GM23338 (cell line): ENCODE results near the gene NHLRC4. TPM values are rescaled to one million over a fixed set of nuclear protein-coding genes. Genes with fewer than 3 reads are reported as not detected.

Experiments
- ATAC-seq: fragments of 200-7000 bp; cut with Tn5 transposase; 3 replicates; pipeline ENCODE4 v1.9.1; 2020
- DNase-seq: peaks from one replicate; pipeline ENCODE4 v3.0.0-alpha.2; 2015; ENCODE audit warnings: low spot score
- H2AFZ ChIP-seq: fragments of 200-600 bp; sonication (generic); 2 replicates; pipeline ENCODE4 v1.8.0; 2016; ENCODE audit warnings: antibody characterized with exemption, mild to moderate bottlenecking, moderate library complexity
- H3F3A ChIP-seq: fragments of 200-600 bp; sonication (generic); replicated peaks from 2 replicates; pipeline ENCODE4 v1.8.0; 2017; ENCODE audit warnings: antibody characterized with exemption, mixed run types, low read depth
- H3K27ac ChIP-seq: fragments of 200-600 bp; sonication (generic); 2 replicates; pipeline ENCODE4 v1.6.1; 2016; ENCODE audit warnings: low read depth
- H3K27me3 ChIP-seq: fragments of 200-600 bp; sonication (generic); 2 replicates; pipeline ENCODE4 v1.8.0; 2016; ENCODE audit warnings: mild to moderate bottlenecking, mixed run types, moderate library complexity; ENCODE audit not compliant: insufficient read depth
- H3K36me3 ChIP-seq: fragments of 200-600 bp; sonication (generic); 2 replicates; pipeline ENCODE4 v1.8.0; 2016; ENCODE audit warnings: mild to moderate bottlenecking; ENCODE audit not compliant: insufficient read depth
- H3K4me1 ChIP-seq: fragments of 200-600 bp; sonication (generic); 2 replicates; pipeline ENCODE4 v1.8.0; 2016; ENCODE audit warnings: mild to moderate bottlenecking, moderate library complexity; ENCODE audit not compliant: insufficient read depth
- H3K4me2 ChIP-seq: fragments of 200-600 bp; sonication (generic); 2 replicates; pipeline ENCODE4 v1.7.1; 2017; ENCODE audit warnings: mixed run types
- H3K4me3 ChIP-seq: fragments of 200-600 bp; sonication (generic); 2 replicates; pipeline ENCODE4 v1.6.1; 2016; ENCODE audit warnings: mixed run types
- H3K79me2 ChIP-seq: fragments of 200-600 bp; sonication (generic); replicated peaks from 2 replicates; pipeline ENCODE4 v1.8.0; 2017; ENCODE audit warnings: mild to moderate bottlenecking; ENCODE audit not compliant: insufficient read depth
- H3K9me2 ChIP-seq: fragments of 200-600 bp; sonication (generic); 2 replicates; pipeline ENCODE4 v1.8.0; 2017; ENCODE audit not compliant: insufficient read depth
- H4K20me1 ChIP-seq: fragments of 200-600 bp; sonication (generic); replicated peaks from 2 replicates; pipeline ENCODE4 v1.8.0; 2017; ENCODE audit warnings: mild to moderate bottlenecking; ENCODE audit not compliant: insufficient read depth
- H3K27ac Mint-ChIP-seq: 2 replicates; pipeline ENCODE4 v1.8.0; 2020; ENCODE audit warnings: inconsistent platforms, mild to moderate bottlenecking, moderate library complexity, mixed read lengths
- H3K27me3 Mint-ChIP-seq: 3 replicates; pipeline ENCODE4 v1.8.0; 2022; ENCODE audit warnings: low read depth, mild to moderate bottlenecking, moderate library complexity, mixed read lengths, inconsistent platforms; ENCODE audit not compliant: insufficient read depth, poor library complexity
- H3K36me3 Mint-ChIP-seq: 3 replicates; pipeline ENCODE4 v1.8.0; 2021; ENCODE audit warnings: low read depth, mild to moderate bottlenecking, inconsistent platforms, moderate library complexity, mixed read lengths
- H3K4me1 Mint-ChIP-seq: 3 replicates; pipeline ENCODE4 v1.8.0; 2020; ENCODE audit warnings: mild to moderate bottlenecking, inconsistent platforms, mixed read lengths
- H3K4me3 Mint-ChIP-seq: 3 replicates; pipeline ENCODE4 v1.8.0; 2021; ENCODE audit warnings: moderate library complexity, mild to moderate bottlenecking, inconsistent platforms, mixed read lengths
- H3K9me3 Mint-ChIP-seq: 3 replicates; pipeline ENCODE4 v1.8.0; 2020; ENCODE audit warnings: moderate library complexity, mild to moderate bottlenecking, inconsistent platforms, mixed read lengths
- CREB1 ChIP-seq: fragments of 250-450 bp; sonication (Bioruptor Pico); IDR thresholded peaks from 2 replicates; pipeline ENCODE4 v1.5.0; 2020; ENCODE audit warnings: low read depth, mild to moderate bottlenecking, moderate library complexity
- CTCF ChIP-seq, 2 experiments: fragments of 200-600 bp in 1 of 2; sonication (generic) in 1 of 2; conservative IDR thresholded peaks; 2 replicates each; pipeline versions ENCODE4 v1.5.1 to v1.6.1; 2016 to 2017; ENCODE audit warnings: antibody characterized with exemption in 2 of 2, low read depth in 2 of 2, mild to moderate bottlenecking in 2 of 2, moderate library complexity in 1 of 2
- JUNB ChIP-seq: IDR thresholded peaks from one replicate; pipeline ENCODE4 v1.6.1; 2016; ENCODE audit warnings: antibody characterized with exemption; ENCODE audit not compliant: unreplicated experiment
- POLR2AphosphoS5 ChIP-seq: IDR thresholded peaks from 2 replicates; pipeline ENCODE4 v1.6.1; 2016; ENCODE audit warnings: antibody characterized with exemption, low read depth
- REST ChIP-seq: IDR thresholded peaks from one replicate; pipeline ENCODE4 v1.6.1; 2018; ENCODE audit warnings: antibody characterized with exemption; ENCODE audit not compliant: unreplicated experiment
- ZNF462 ChIP-seq: fragments of 250-450 bp; sonication (Bioruptor Pico); IDR thresholded peaks from 2 replicates; pipeline ENCODE4 v1.5.0; 2020; ENCODE audit warnings: mild to moderate bottlenecking, moderate library complexity
- polyA plus RNA-seq: library from polyadenylated mRNA; unstranded; fragments of >200 nt; fragmentation: Nextera tagmentation; extraction: Ambion mirVana; gene quantifications from 2 replicates; pipeline ENCODE4 v1.2.1, GENCODE V29; 2016
- total RNA-seq: library from RNA; depleted of rRNA; stranded (reverse); fragments of >200 nt; shearing (Covaris generic); gene quantifications from 2 replicates; pipeline ENCODE4 v1.2.3, GENCODE V29; 2014

NHLRC4 gene
- total and polyA plus RNA-seq, 2 experiments from 2014 or later, result 0.47 to 0.80 TPM

DNA sequence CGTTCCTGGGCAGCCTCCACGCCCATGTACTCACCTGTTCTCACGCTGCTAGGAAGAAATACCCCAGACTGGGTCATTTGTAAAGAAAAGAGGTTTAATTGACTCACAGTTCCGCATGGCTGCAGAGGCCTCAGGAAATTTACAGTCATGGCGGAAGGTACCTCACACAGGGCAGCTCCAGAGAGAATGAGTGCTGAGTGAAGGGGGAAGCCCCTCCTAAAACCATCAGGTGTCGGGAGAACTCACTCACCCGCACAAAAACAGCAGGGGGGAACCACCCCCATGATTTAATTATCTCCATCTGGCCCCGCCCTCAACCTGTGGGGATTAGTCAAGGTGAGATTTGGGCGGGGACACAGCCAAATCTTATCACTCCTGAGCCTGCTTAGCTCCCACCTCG is 41.2 kb downstream of the NHLRC4 start (continued):
- TF ChIP-seq ZNF462 (CRISPR knock-in tag), result no peak

DNA sequence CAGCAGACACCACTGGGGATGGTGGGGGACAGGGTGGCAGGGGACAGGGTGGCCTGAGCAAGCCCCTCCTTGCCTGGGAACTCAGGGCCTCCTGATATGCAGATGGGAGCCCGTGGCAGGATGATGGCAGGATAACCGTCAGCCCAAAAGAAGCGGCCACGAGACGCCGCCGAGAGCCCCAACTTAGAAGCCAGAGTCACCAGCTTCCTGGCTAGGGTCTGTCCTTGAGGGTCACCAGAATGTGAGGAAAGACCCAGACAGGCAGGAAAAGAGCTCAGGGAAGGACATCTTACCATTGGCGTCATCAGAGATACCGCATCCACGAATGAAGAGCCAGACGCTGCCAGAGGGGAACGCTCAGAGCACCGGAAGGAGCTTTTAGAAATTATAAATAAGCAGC is 42.5 kb downstream of the NHLRC4 start:
- Histone ChIP-seq H3K79me2 (peaks cover 9% of the 10 kb centered on the region), H3F3A (peaks cover 4% of the 10 kb centered on the region), H3K27ac (no peak overlapping the region), H3K9me2 (no peaks in the 10 kb centered on the region), H2AFZ (no peak overlapping the region), H3K4me2 (no peak overlapping the region), H4K20me1 (peaks cover 4% of the 10 kb centered on the region; the same call in 1 of the 2 replicates), H3K36me3 (no peaks in the 10 kb centered on the region), H3K27me3 (no peaks in the 10 kb centered on the region), H3K4me1 (no peaks in the 10 kb centered on the region), H3K4me3 (no peak overlapping the region)
- peaks cover 28% of the 10 kb centered on the region for H3K9me3 Mint-ChIP-seq
- no peak overlapping the region for H3K4me3 Mint-ChIP-seq
- H3K4me1 Mint-ChIP-seq, result peaks cover 9% of the 10 kb centered on the region
- H3K27me3 Mint-ChIP-seq, result peaks cover 16% of the 10 kb centered on the region
- ATAC-seq, result no peak
- H3K36me3 Mint-ChIP-seq, result peaks cover 22% of the 10 kb centered on the region
- H3K27ac Mint-ChIP-seq, result no peak overlapping the region
- no peak for DNase-seq
- no peak for TF ChIP-seq REST
- TF ChIP-seq JUNB, result no peak
- no peak for TF ChIP-seq POLR2AphosphoS5
- no peak for TF ChIP-seq CTCF (conservative IDR thresholded peaks at IDR 0.05; ENCODE audit: low read depth in 2 of 2)
- no peak for TF ChIP-seq CREB1 (CRISPR knock-in tag)
